Glutamatergic neuron (in vitro differentiated cells): ENCODE data around the gene NUP62. TPM values are rescaled to one million over a fixed set of nuclear protein-coding genes. Genes with fewer than 3 reads are reported as not detected.

Experiments used
- DNase-seq: peaks from one replicate; pipeline ENCODE4 v3.0.0; 2022
- H3K27ac Mint-ChIP-seq: one replicate; pipeline ENCODE4 v1.8.0; 2020; ENCODE audit warnings: mild to moderate bottlenecking, mixed read lengths, inconsistent platforms; ENCODE audit not compliant: unreplicated experiment
- H3K27me3 Mint-ChIP-seq: one replicate; pipeline ENCODE4 v1.8.0; 2020; ENCODE audit warnings: mild to moderate bottlenecking, moderate library complexity, mixed read lengths, inconsistent platforms; ENCODE audit not compliant: unreplicated experiment
- H3K36me3 Mint-ChIP-seq: one replicate; pipeline ENCODE4 v1.8.0; 2020; ENCODE audit warnings: mild to moderate bottlenecking, mixed read lengths, inconsistent platforms; ENCODE audit not compliant: unreplicated experiment
- H3K4me1 Mint-ChIP-seq: one replicate; pipeline ENCODE4 v1.8.0; 2020; ENCODE audit warnings: mild to moderate bottlenecking, low read depth, mixed read lengths, inconsistent platforms; ENCODE audit not compliant: unreplicated experiment
- H3K4me3 Mint-ChIP-seq: one replicate; pipeline ENCODE4 v1.8.0; 2020; ENCODE audit warnings: mild to moderate bottlenecking, mixed read lengths, inconsistent platforms; ENCODE audit not compliant: unreplicated experiment
- H3K9me3 Mint-ChIP-seq: one replicate; pipeline ENCODE4 v1.8.0; 2020; ENCODE audit warnings: mild to moderate bottlenecking, moderate library complexity, mixed read lengths, inconsistent platforms; ENCODE audit not compliant: unreplicated experiment
- CTCF ChIP-seq: fragments of 200-600 bp; sonication (generic); IDR thresholded peaks from one replicate; pipeline ENCODE4 v1.5.0; 2021; ENCODE audit not compliant: partially characterized antibody, unreplicated experiment
- total RNA-seq: library from RNA; stranded (reverse); fragmentation: NEBNext Ultra II Directional; extraction: Animal tissue kit (Norgen Biotek cat#: 25700); gene quantifications from one replicate; pipeline ENCODE4 v1.2.1, GENCODE V29; 2021; ENCODE audit not compliant: unreplicated experiment

Gene NUP62
- total RNA-seq, 1 donor from 2014 or later: 65.4 TPM

DNA sequence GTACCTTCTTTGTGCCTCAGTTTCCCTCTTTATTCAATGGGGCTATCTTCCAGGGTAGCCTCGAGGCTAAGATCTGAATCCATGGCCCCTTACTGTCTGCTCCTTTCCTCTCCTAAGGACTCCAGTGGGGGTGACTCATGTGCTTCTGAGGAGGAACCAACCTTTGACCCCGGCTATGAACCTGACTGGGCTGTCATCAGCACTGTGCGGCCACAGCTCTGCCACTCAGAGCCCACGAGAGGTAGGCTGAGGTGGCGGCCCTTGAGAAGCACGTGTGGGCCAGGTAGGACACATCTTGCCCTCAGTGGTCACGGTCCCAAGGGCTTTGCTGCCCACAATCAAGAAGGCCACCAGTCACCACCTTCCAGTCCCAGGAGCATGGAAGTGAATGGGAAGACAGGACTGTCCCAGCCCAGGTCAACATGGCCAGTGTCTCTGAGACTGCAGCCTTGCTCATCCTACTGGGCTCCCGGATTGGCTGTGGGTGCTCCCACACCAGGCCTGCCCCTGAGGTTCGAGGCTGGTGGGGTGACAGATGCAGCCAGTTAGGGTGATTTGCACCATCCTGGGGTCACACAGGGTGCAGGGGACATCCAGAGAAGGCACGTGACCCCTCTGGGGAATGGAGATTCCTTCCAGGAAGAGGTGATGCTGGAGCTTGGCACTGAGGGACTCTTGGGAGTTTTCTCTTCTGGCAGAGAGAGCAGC lies 49.0 kb downstream of the NUP62 start:
- Mint-ChIP-seq H3K4me1 (peaks cover 9% of the 10 kb centered on the region), H3K27me3 (peaks cover 12% of the 10 kb centered on the region), H3K36me3 (peaks cover 6% of the 10 kb centered on the region), H3K9me3 (peaks cover 10% of the 10 kb centered on the region), H3K27ac (no peak overlapping the region), H3K4me3 (no peak overlapping the region)
- no peak for TF ChIP-seq CTCF
- no peak for DNase-seq

GRCh38 chr19:49879243-49879963 lies 49.9 kb downstream of the NUP62 start:
- H3K36me3 Mint-ChIP-seq: peaks cover 6% of the 10 kb centered on the region

GRCh38 chr19:49878744-49879070 lies 50.6 kb downstream of the NUP62 start:
- Mint-ChIP-seq H3K4me1 (peaks cover 10% of the 10 kb centered on the region), H3K4me3 (no peak overlapping the region), H3K9me3 (peaks cover 10% of the 10 kb centered on the region), H3K36me3 (peaks cover 6% of the 10 kb centered on the region), H3K27me3 (peaks cover 15% of the 10 kb centered on the region), H3K27ac (peak overlapping the region; percentile 85)
- DNase-seq: no peak
- TF ChIP-seq CTCF: no peak

More at GRCh38 chr19:49879243-49879963, 49.9 kb downstream of the NUP62 start:
- H3K4me3 Mint-ChIP-seq: no peak overlapping the region
- no peak for DNase-seq
- H3K9me3 Mint-ChIP-seq: peaks cover 10% of the 10 kb centered on the region
- H3K4me1 Mint-ChIP-seq: peaks cover 10% of the 10 kb centered on the region
- peak overlapping the region; percentile 85 for H3K27ac Mint-ChIP-seq
- no peak for TF ChIP-seq CTCF
- H3K27me3 Mint-ChIP-seq: peaks cover 12% of the 10 kb centered on the region

- no peak for TF ChIP-seq CTCF
- no peak overlapping the region for H3K4me3 Mint-ChIP-seq
- peak; percentile 99 for DNase-seq
- peaks cover 10% of the 10 kb centered on the region for H3K9me3 Mint-ChIP-seq
- peaks cover 10% of the 10 kb centered on the region for H3K4me1 Mint-ChIP-seq
- peaks cover 1% of the 10 kb centered on the region for H3K36me3 Mint-ChIP-seq
- peaks cover 16% of the 10 kb centered on the region for H3K27me3 Mint-ChIP-seq
- H3K27ac Mint-ChIP-seq: peak overlapping the region; percentile 85
Measured at GRCh38 chr19:49877879-49878743, 51.2 kb downstream of the NUP62 start.
